ENCODE measurements around the gene GPR155. TPM values are rescaled to one million over a fixed set of nuclear protein-coding genes. Genes with fewer than 3 reads are reported as not detected.

GPR155 gene
- polyA plus RNA-seq, 12 donors = 2.9 to 7.4 (median 5.0) TPM; not detected in 1

Other genes starting within 250 kb of the GPR155 start
- gene OLA1, start 238.5 kb downstream of the GPR155 start, polyA plus RNA-seq (ENCODE audit: insufficient read length in 12 of 12) = 100 to 1,000 TPM in 11 of 12 donors, not detected in 1; 180 to 284 (median 252) TPM
- under 1 TPM in 10 of 12 donors, not detected in 2; 0.10 to 0.88 (median 0.15) TPM for gene SP9, start 152.1 kb downstream of the GPR155 start, polyA plus RNA-seq (ENCODE audit: insufficient read length in 12 of 12)
- gene SCRN3, start 91.3 kb downstream of the GPR155 start, polyA plus RNA-seq (ENCODE audit: insufficient read length in 12 of 12) = 10 to 100 TPM in 11 of 12 donors, not detected in 1; 32.6 to 56.7 (median 36.4) TPM
- 10 to 100 TPM in 11 of 12 donors, not detected in 1; 33.2 to 68.3 (median 43.9) TPM for gene WIPF1, start 110.8 kb upstream of the GPR155 start, polyA plus RNA-seq (ENCODE audit: insufficient read length in 12 of 12)

Measured in muscle of arm (tissue), 12 donors.